HL-60 (cell line): ENCODE measurements around the gene ATP10D.
A peak's percentile ranks its signal among the peaks of the same experiment; 100 is the strongest.

Source experiments
- DNase-seq, 2 experiments: peaks; one replicate each; pipeline ENCODE4 v3.0.0-alpha.2; 2010 to 2020; ENCODE audit warnings: low read depth in 1 of 2, low spot score in 1 of 2
- H3K27ac ChIP-seq: fragments of 250-450 bp; sonication (Bioruptor Pico); replicated peaks from 2 replicates; pipeline ENCODE4 v1.5.1; 2020; ENCODE audit warnings: mild to moderate bottlenecking, moderate library complexity
- H3K27me3 ChIP-seq: fragments of 250-450 bp; sonication (Bioruptor Pico); 2 replicates; pipeline ENCODE4 v1.5.1; 2021; ENCODE audit warnings: mild to moderate bottlenecking, moderate library complexity; ENCODE audit not compliant: insufficient read depth, poor library complexity, severe bottlenecking
- H3K4me3 ChIP-seq: replicated peaks from 2 replicates; pipeline ENCODE4 v1.5.1; 2011; ENCODE audit warnings: mild to moderate bottlenecking, control low read depth, low read length; ENCODE audit not compliant: insufficient read depth
- CTCF ChIP-seq: IDR thresholded peaks from one replicate; pipeline ENCODE4 v1.5.1; 2011; ENCODE audit warnings: low read length, control low read depth, inconsistent platforms; ENCODE audit not compliant: insufficient read depth
- GABPA ChIP-seq: IDR thresholded peaks from 2 replicates; pipeline ENCODE4 v1.6.1; 2012; ENCODE audit warnings: low read depth
- POLR2AphosphoS5 ChIP-seq: IDR thresholded peaks from 2 replicates; pipeline ENCODE4 v1.6.1; 2012; ENCODE audit warnings: low read depth
- REST ChIP-seq: IDR thresholded peaks from 2 replicates; pipeline ENCODE4 v1.6.1; 2012; ENCODE audit warnings: low read depth; ENCODE audit not compliant: insufficient replicate concordance
- SPI1 ChIP-seq: IDR thresholded peaks from 2 replicates; pipeline ENCODE4 v1.6.1; 2012; ENCODE audit warnings: low read depth, mild to moderate bottlenecking, borderline replicate concordance

The ATP10D gene

GRCh38 chr4:47462799-47463234 is 22.3 kb upstream of the ATP10D start:
- Histone ChIP-seq H3K27ac (peak overlapping the region; percentile 79), H3K27me3 (no peaks in the 10 kb centered on the region), H3K4me3 (peak overlapping the region; percentile 75)
- peak; percentile 25; the same call in 1 of the 2 replicates for TF ChIP-seq SPI1
- no peak for TF ChIP-seq REST
- DNase-seq: no peak

GRCh38 chr4:47463235-47463956 is 21.7 kb upstream of the ATP10D start, which contains the start of gene COMMD8:
COMMD8 (minus strand) TSS chr4:47463702; CDS start chr4:47463651, 51 bp downstream.
- Histone ChIP-seq H3K27me3 (no peaks in the 10 kb centered on the region), H3K27ac (peak within 1 kb of the TSS; percentile 79), H3K4me3 (peak within 1 kb of the TSS; percentile 75)
- TF ChIP-seq GABPA (no peak), POLR2AphosphoS5 (peak; percentile 61; the same call in 1 of the 2 replicates), REST (no peak), SPI1 (no peak), CTCF (no peak)
- peak; percentile 94 to 98 for DNase-seq

- H3K27me3 ChIP-seq: no peaks in the 10 kb centered on the region
- DNase-seq: peak; percentile 58 to 77
- H3K4me3 ChIP-seq: no peak overlapping the region
- H3K27ac ChIP-seq: peak overlapping the region; percentile 79
- TF ChIP-seq GABPA (no peak), SPI1 (peak; percentile 54; the same call in 1 of the 2 replicates)
Measured at GRCh38 chr4:47465004-47465403, 20.1 kb upstream of the ATP10D start.

GRCh38 chr4:47466056-47466785 is 18.9 kb upstream of the ATP10D start:
- peak overlapping the region; percentile 79 for H3K27ac ChIP-seq
- TF ChIP-seq GABPA (no peak), REST (no peak), SPI1 (no peak), POLR2AphosphoS5 (no peak), CTCF (no peak)
- no peaks in the 10 kb centered on the region for H3K27me3 ChIP-seq
- H3K4me3 ChIP-seq: no peak overlapping the region
- no peak for DNase-seq
